HG02642 (cell line): ENCODE measurements around the gene DENND11.
"Not testable (repeated sequence)": the region's sequence is repeated elsewhere in the genome, so short reads cannot be mapped to it uniquely, and the experiment has no call there.

Source experiments
- ATAC-seq: cut with Tn5 transposase; IDR thresholded peaks from one replicate; pipeline ENCODE4 v1.9.1; 2021; ENCODE audit warnings: mild to moderate bottlenecking; ENCODE audit not compliant: unreplicated experiment, poor library complexity

DENND11 gene

GRCh38 chr7:141709749-141710148, 7.8 kb upstream of the DENND11 start:
- ATAC-seq: no peak

GRCh38 chr7:141709318-141709717, 7.4 kb upstream of the DENND11 start:
- no peak for ATAC-seq

DNA sequence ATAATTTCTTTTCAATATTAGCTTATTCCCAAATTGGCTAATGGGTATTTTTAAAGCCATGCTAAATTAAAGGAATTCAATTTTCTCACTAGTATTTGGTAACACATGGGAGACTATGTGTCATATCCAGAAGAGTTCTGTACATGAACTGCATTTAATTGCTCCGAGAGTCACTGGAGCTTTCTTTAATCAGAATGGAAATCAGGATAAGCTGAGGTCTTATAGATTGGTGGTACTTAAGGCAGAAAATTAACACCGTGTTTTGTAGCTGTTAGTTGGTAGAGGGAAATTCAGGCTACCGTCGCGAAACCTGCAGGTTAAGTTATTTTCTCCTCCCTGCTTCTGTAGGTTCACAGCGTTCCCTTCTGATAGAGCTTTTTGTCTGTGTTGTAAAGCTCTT, 6.4 kb upstream of the DENND11 start, which contains the start of gene WEE2:
TSS of gene WEE2 (plus strand) at position 3 of the 400 bp plus-strand sequence. CDS start 406 bp downstream, outside the sequence.
- no peak for ATAC-seq

- no peak for ATAC-seq
Observed at GRCh38 chr7:141706239-141707064, 4.5 kb upstream of the DENND11 start.

GRCh38 chr7:141704741-141705140, 2.8 kb upstream of the DENND11 start:
- no peak for ATAC-seq

- no peak for ATAC-seq
Observed at GRCh38 chr7:141704112-141704511, 2.1 kb upstream of the DENND11 start.

GRCh38 chr7:141702892-141703291, 926 bp upstream of the DENND11 start:
- no peak for ATAC-seq

GRCh38 chr7:141701489-141702046, 398 bp downstream of the DENND11 start:
- peak; percentile 80 for ATAC-seq

- ATAC-seq: peak; percentile 1
Observed at GRCh38 chr7:141700848-141701371, 1.1 kb downstream of the DENND11 start.

GRCh38 chr7:141700296-141700847, 1.6 kb downstream of the DENND11 start:
- no peak for ATAC-seq

- ATAC-seq: no peak
Observed at GRCh38 chr7:141699860-141700259, 2.1 kb downstream of the DENND11 start.

GRCh38 chr7:141698247-141699015, 3.5 kb downstream of the DENND11 start:
- no peak for ATAC-seq

DNA sequence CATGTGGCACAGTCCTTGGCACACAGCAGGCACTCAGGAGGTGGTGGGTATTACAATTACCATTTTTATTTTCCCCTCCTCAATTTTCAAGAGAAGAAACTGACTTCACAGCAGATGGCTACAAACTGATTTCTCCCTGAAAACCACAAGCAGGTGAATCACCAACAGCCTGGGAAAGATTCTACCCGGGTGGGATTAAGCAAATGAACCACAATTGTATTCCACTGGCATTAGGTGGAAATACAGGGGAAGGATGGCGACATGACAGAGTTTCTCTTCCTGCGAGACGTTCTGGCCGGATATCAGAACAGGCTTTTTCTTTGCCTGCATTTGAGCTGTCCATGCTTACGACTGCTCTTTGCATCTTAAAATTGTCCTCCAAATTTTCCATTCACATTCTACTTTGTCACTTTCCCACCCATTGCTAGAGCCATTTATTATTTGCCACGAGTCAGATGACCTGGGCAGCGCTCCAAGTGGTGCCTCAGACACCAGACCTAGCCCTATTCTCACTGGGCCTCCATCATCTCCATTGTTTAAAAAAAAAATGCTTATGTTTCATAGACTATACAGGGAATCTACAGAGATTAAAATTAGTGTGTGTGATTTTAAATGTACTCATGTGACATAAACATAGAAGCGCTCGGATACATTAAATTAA, 4.6 kb downstream of the DENND11 start:
- ATAC-seq: no peak

- no peak for ATAC-seq
Observed at GRCh38 chr7:141696348-141696747, 5.6 kb downstream of the DENND11 start.

DNA sequence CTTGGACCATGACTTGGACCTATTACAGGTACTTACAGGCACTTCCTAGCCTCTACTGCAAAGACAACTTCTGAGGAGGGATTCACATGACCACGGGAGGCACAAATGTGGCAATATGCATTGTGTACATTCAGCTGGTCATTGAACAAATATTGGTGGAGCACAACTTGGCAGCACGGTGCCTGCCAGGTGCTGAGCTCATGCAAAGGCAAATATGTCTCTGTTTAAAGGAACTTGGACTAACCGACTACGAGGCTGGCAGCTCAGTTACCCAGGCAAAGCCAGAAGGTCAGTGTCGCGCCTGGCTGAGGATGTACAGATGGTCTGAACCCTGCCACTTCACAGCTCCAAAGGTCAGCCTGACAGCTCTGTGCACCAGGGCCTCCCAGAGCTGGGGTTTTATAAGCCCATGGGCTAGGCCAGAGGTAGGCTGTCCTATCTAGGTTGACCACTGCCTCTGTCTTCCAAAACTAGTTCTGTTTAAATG, 6.1 kb downstream of the DENND11 start:
- ATAC-seq: no peak

DNA sequence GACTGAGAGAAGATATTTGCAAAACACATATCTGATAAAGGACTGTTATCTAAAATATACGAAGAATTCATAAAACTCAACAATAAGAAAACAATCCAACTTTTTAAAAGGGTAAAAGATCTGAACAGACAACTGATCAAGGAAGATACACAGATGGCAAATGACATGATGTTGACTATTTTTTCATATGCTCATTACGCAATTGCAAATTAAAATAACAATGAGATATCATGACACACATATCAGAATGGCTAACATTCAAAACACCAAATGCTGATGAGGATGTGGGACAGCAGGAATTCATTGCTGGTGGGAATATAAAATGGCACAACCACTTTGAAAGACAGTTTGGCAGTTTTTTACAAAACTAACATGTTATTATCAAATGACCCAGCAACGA, 8.9 kb downstream of the DENND11 start:
- ATAC-seq: no peak

DNA sequence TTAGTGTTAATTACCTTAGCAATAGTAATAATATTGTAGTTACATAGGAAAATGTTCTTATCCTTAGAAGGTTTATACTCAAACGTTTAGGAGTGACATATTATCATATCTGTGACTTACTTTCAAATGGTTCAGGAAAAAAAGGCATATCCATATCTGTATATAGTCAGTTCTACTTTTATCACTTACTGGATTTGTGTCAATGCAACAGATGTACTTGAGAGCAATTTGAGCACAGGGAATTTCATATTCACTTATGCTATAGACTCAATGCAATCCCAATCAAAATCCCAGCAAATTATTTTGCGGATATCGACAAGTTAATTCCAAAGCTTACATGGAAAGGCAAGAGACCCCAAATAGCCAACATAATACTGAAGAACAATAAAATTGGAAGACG, 10.0 kb downstream of the DENND11 start:
- ATAC-seq: no peak

DNA sequence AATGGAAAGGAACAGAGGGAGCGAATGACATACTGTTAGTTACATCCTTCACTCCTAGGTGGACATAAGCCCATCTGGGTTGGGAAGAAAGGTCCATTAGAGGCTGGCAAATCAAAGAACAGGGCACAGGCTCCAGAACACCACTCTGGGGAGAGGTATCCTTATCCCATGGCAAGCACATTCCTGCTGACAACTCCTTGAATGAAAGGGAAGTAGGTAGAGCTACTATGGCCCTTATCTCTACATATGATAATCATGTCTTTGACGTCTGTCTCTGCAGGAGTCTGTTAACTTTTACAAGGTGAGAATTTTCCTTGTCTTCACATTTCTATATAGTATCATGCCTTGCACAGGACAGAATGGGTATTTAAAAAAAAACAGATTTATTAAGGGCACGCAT, 10.4 kb downstream of the DENND11 start:
- no peak for ATAC-seq

DNA sequence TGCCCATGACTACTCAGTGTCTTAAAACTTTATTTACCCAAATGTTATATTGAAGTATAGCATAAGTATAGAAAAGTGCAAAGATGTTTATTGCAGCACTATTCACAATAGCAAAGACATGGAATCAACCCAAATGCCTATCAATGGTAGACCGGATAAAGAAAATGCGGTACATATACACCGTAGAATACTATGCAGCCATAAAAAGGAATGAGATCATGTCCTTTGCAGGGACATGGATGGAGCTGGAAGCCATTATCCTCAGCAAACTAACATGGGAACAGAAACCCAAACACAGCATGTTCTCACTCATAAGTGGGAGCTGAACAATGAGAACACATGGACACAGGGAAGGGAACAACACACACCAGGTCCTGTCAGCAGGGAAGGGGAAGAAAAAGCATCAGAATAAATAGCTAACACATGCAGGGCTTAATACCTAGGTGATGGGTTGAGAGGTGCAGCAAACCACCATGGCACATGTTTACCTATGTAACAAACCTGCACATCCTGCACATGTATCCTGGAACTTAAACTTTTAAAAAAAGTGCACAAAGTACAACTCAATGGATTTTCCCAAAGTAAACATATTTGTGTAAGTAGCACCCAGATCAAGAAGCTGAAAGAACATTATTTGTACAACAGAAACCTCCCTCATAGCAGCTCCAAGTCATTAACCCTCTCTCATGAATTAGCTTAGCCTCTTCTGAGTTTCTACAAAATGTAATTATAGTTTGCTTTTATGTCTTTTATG, 12.7 kb downstream of the DENND11 start:
- ATAC-seq: not testable (repeated sequence)
